ENCODE data around the gene ANGPTL2. TPM values are rescaled to one million over a fixed set of nuclear protein-coding genes. Genes with fewer than 3 reads are reported as not detected.
A peak's percentile ranks its signal among the peaks of the same experiment; 100 is the strongest.

Gene ANGPTL2
- total and polyA plus RNA-seq, 9 of the 15 experiments (the other 6 are each of a cell fraction or from before 2014, with no cell fraction given) = not detected

DNA sequence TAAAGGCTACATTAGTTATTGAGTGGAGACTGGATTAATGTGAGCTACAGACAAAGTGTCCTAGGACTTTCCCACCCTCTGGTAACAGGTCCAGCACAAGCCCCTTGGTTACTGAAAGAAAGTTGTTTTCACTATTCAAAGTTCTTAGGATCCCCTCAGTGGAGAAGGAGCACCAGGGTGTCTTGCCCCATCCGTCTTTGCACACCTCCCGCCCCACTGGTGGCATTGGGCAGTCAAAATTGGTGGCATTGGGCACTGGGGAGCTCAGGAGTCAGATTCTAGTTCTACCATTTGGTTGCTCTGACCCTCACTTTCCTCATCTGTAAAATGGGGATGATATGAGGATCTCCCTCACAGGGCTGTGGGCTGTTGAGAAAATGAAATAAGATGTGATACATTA lies 2.4 kb upstream of the ANGPTL2 start (continued):
- TF ChIP-seq, protein P1, sequence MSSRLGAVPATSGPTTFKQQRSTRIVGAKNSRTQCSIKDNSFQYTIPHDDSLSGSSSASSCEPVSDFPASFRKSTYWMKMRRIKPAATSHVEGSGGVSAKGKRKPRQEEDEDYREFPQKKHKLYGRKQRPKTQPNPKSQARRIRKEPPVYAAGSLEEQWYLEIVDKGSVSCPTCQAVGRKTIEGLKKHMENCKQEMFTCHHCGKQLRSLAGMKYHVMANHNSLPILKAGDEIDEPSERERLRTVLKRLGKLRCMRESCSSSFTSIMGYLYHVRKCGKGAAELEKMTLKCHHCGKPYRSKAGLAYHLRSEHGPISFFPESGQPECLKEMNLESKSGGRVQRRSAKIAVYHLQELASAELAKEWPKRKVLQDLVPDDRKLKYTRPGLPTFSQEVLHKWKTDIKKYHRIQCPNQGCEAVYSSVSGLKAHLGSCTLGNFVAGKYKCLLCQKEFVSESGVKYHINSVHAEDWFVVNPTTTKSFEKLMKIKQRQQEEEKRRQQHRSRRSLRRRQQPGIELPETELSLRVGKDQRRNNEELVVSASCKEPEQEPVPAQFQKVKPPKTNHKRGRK (tag; IDR thresholded peaks at IDR 0.05) = no peak
- TF ChIP-seq ZNF121 (CRISPR knock-in tag; conservative IDR thresholded peaks at IDR 0.05) (no peak), ZNF764 (CRISPR knock-in tag; IDR thresholded peaks at IDR 0.05; ENCODE audit: low read depth) (no peak), ZNF75A (CRISPR knock-in tag; IDR thresholded peaks at IDR 0.05) (no peak), BMI1 (IDR thresholded peaks at IDR 0.05; ENCODE audit: low read length) (no peak), NCOR1 (IDR thresholded peaks at IDR 0.05) (no peak)
- TF ChIP-seq, protein P2, sequence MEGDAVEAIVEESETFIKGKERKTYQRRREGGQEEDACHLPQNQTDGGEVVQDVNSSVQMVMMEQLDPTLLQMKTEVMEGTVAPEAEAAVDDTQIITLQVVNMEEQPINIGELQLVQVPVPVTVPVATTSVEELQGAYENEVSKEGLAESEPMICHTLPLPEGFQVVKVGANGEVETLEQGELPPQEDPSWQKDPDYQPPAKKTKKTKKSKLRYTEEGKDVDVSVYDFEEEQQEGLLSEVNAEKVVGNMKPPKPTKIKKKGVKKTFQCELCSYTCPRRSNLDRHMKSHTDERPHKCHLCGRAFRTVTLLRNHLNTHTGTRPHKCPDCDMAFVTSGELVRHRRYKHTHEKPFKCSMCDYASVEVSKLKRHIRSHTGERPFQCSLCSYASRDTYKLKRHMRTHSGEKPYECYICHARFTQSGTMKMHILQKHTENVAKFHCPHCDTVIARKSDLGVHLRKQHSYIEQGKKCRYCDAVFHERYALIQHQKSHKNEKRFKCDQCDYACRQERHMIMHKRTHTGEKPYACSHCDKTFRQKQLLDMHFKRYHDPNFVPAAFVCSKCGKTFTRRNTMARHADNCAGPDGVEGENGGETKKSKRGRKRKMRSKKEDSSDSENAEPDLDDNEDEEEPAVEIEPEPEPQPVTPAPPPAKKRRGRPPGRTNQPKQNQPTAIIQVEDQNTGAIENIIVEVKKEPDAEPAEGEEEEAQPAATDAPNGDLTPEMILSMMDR (IDR thresholded peaks at IDR 0.05 in 2 of 3, conservative IDR thresholded peaks at IDR 0.05 in 1 of 3; ENCODE audit: insufficient read depth in 2 of 3, low read depth in 1 of 3, low read length in 3 of 3) = no peak

DNA sequence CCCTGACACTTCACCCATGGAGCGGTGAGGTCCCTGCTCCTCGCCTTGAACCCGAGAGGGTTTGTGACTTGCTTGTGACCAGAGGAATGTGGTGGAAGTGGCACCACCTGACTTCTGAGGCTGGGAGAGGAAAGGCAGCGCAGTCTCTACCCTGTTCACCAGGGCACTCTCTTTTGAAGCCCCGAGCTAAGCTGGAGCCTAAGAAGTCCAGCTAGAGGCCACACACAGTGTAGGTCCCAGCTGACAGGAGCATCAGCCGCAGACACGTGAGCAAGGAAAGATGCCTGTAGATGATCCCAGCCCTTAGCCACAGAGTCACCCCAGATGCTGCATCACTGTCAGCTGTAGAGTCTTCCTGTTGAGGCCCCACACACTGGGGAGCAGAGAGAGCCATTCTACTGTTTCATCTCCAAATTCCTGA lies 1.7 kb upstream of the ANGPTL2 start:
- peaks cover 5 to 14% of the 10 kb centered on the region in 2 experiments; a peak in 3 of 5 replicates for H3K4me1 ChIP-seq (replicated peaks in 1 of 2; ENCODE audit: control insufficient read depth in 2 of 2, insufficient read depth in 2 of 2, low read length in 2 of 2)
- peaks cover 18% of the 10 kb centered on the region for H4K20me1 ChIP-seq (replicated peaks; ENCODE audit: control insufficient read depth, insufficient read depth, low read length)
- H3K4me3 ChIP-seq = no peak overlapping the region
- peak; percentile 52; the same call in 1 of the 2 replicates for TF ChIP-seq BHLHE40 (IDR thresholded peaks at IDR 0.05; ENCODE audit: low read length)
- TF ChIP-seq, protein P3, sequence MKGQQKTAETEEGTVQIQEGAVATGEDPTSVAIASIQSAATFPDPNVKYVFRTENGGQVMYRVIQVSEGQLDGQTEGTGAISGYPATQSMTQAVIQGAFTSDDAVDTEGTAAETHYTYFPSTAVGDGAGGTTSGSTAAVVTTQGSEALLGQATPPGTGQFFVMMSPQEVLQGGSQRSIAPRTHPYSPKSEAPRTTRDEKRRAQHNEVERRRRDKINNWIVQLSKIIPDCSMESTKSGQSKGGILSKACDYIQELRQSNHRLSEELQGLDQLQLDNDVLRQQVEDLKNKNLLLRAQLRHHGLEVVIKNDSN (CRISPR knock-in tag; IDR thresholded peaks at IDR 0.05) = peak; percentile 21; the same call in 1 of the 2 replicates
- TF ChIP-seq, protein P4, sequence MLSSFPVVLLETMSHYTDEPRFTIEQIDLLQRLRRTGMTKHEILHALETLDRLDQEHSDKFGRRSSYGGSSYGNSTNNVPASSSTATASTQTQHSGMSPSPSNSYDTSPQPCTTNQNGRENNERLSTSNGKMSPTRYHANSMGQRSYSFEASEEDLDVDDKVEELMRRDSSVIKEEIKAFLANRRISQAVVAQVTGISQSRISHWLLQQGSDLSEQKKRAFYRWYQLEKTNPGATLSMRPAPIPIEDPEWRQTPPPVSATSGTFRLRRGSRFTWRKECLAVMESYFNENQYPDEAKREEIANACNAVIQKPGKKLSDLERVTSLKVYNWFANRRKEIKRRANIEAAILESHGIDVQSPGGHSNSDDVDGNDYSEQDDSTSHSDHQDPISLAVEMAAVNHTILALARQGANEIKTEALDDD (IDR thresholded peaks at IDR 0.05) = no peak
- TF ChIP-seq, protein P5, sequence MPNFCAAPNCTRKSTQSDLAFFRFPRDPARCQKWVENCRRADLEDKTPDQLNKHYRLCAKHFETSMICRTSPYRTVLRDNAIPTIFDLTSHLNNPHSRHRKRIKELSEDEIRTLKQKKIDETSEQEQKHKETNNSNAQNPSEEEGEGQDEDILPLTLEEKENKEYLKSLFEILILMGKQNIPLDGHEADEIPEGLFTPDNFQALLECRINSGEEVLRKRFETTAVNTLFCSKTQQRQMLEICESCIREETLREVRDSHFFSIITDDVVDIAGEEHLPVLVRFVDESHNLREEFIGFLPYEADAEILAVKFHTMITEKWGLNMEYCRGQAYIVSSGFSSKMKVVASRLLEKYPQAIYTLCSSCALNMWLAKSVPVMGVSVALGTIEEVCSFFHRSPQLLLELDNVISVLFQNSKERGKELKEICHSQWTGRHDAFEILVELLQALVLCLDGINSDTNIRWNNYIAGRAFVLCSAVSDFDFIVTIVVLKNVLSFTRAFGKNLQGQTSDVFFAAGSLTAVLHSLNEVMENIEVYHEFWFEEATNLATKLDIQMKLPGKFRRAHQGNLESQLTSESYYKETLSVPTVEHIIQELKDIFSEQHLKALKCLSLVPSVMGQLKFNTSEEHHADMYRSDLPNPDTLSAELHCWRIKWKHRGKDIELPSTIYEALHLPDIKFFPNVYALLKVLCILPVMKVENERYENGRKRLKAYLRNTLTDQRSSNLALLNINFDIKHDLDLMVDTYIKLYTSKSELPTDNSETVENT (CRISPR knock-in tag; IDR thresholded peaks at IDR 0.05) = no peak
- TF ChIP-seq MAFK (IDR thresholded peaks at IDR 0.05; ENCODE audit: low read length) = no peak
- H3K36me3 ChIP-seq (ENCODE audit: control insufficient read depth, insufficient read depth, low read length) = no peaks in the 10 kb centered on the region
- FAIRE-seq (no peak), DNase-seq (ENCODE audit: extremely low read depth in 1 of 4, low spot score in 3 of 4) (no peak), ATAC-seq (no peak)
- H3K4me2 ChIP-seq (ENCODE audit: insufficient read depth, low read length) = no peak overlapping the region
- WGBS (ENCODE audit: insufficient coverage, low coverage, missing lambda C conversion rate) = 13% methylated on average over 7 of the region's 7 CpGs
- H3K9me3 ChIP-seq (replicated peaks; ENCODE audit: control insufficient read depth, insufficient read depth, low read depth, low read length) = no peaks in the 10 kb centered on the region
- no TSS peak for BruUV-seq (replicated peaks)
- H3K9me1 ChIP-seq (ENCODE audit: control insufficient read depth, insufficient read depth, low read length) = no peaks in the 10 kb centered on the region
- H3K79me2 ChIP-seq (ENCODE audit: control insufficient read depth, insufficient read depth, low read length) = no peaks in the 10 kb centered on the region
- in situ Hi-C loops (cut with MboI) = no loop called here
- ChIA-PET POLR2A (interaction anchor here (0.6 kb wide), 3 partner anchors 12 to 240 kb away, joined by 3 read pairs; no protein-coding TSS in a partner anchor), CTCF (ENCODE audit: low intra/inter-chr PET ratio) (no interaction called here)
- no peak overlapping the region for H2AFZ ChIP-seq (ENCODE audit: low read depth, low read length)
- H3K27me3 ChIP-seq (ENCODE audit: control insufficient read depth in 2 of 2, insufficient read depth in 2 of 2, low read length in 2 of 2) = peaks cover 41 to 65% of the 10 kb centered on the region in 2 experiments; a peak in 4 of 5 replicates
- H3K9ac ChIP-seq (ENCODE audit: insufficient read depth in 1 of 2, low read depth in 2 of 2, low read length in 2 of 2) = no peak overlapping the region
- no peak overlapping the region for H3K27ac ChIP-seq (ENCODE audit: extremely low read depth, low read depth, low read length)
- intact Hi-C loops (cut with micrococcal nuclease) = no loop called here

All from K562 (cell line).